Upper lobe of left lung (tissue), 4 donors: ENCODE data around the gene TTLL10.

Experiments used
- POLR2A ChIP-seq, 4 donors: fragments of 450-650 bp; IDR thresholded peaks; one replicate each; pipeline ENCODE4 v1.5.1; 2016 to 2017; ENCODE audit warnings: antibody characterized with exemption in 4 of 4, mild to moderate bottlenecking in 2 of 4
- TF ChIP-seq, protein P1 (sequence below), 6 experiments: fragments of 450-650 bp in 4 of 6; fragments of 200-600 bp in 2 of 6; sonication (generic) in 2 of 6; IDR thresholded peaks; one replicate each; pipeline ENCODE4 v1.5.1; 2016 to 2019; ENCODE audit warnings: antibody characterized with exemption in 6 of 6

DNA sequence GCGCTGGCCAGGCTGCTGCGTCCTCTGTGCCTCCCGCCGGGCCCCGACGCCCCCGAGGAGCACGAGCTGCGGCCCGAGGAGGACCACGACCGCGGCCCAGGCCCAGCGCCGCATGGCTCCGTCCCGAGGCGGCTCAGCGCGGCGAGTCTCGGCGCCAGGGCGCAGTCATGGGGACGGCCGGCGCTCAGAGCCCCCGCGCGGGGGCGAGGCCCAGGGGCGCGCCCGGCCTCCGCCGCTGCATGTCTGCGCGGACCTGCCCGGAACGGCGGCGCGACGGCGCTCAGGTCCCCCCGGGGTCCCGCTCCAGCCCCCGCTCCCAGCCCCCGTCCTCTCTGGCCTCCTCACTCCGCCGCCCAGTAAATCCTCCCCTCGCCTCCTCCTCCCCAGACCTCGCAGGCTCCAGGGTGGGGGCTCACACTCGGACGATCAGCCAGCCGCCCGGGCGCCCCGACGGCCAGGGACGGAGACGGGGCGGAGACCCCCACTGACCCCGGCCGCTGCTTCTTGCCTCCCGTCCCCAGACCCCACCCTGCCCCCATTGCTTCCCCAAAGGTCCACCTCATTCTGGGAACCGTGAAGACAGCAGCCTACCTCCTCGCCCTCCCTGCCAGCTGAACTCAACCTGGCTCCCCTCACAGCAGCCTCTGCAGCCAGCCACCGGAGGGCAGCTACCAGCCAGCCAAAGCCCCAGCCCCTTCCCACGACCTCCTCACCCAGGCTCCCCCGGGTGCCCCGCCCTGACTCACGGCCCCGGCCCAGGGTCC lies 73.1 kb downstream of the TTLL10 start, which contains the start of gene C1QTNF12:
- TF ChIP-seq, protein P1, sequence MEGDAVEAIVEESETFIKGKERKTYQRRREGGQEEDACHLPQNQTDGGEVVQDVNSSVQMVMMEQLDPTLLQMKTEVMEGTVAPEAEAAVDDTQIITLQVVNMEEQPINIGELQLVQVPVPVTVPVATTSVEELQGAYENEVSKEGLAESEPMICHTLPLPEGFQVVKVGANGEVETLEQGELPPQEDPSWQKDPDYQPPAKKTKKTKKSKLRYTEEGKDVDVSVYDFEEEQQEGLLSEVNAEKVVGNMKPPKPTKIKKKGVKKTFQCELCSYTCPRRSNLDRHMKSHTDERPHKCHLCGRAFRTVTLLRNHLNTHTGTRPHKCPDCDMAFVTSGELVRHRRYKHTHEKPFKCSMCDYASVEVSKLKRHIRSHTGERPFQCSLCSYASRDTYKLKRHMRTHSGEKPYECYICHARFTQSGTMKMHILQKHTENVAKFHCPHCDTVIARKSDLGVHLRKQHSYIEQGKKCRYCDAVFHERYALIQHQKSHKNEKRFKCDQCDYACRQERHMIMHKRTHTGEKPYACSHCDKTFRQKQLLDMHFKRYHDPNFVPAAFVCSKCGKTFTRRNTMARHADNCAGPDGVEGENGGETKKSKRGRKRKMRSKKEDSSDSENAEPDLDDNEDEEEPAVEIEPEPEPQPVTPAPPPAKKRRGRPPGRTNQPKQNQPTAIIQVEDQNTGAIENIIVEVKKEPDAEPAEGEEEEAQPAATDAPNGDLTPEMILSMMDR (IDR thresholded peaks at IDR 0.05): no peak
- TF ChIP-seq POLR2A (IDR thresholded peaks at IDR 0.05): no peak
